IPS-18a (cell line): ENCODE data around the gene CAPNS1.
A peak's percentile ranks its signal among the peaks of the same experiment; 100 is the strongest.

Source experiments
- H3K27ac ChIP-seq: one replicate; pipeline ENCODE4 v1.5.1; 2013; ENCODE audit warnings: low read length
- H3K27me3 ChIP-seq: one replicate; pipeline ENCODE4 v1.6.1; 2013; ENCODE audit warnings: mild to moderate bottlenecking, low read length; ENCODE audit not compliant: control insufficient read depth, insufficient read depth
- H3K36me3 ChIP-seq: one replicate; pipeline ENCODE4 v1.6.1; 2013; ENCODE audit warnings: low read depth, low read length; ENCODE audit not compliant: control insufficient read depth
- H3K4me1 ChIP-seq: one replicate; pipeline ENCODE4 v1.6.1; 2013; ENCODE audit warnings: low read depth, low read length; ENCODE audit not compliant: control insufficient read depth
- H3K4me3 ChIP-seq: one replicate; pipeline ENCODE4 v1.5.1; 2013; ENCODE audit warnings: low read length
- H3K9ac ChIP-seq: one replicate; pipeline ENCODE4 v1.6.1; 2013; ENCODE audit warnings: mild to moderate bottlenecking, low read length, moderate library complexity
- H3K9me3 ChIP-seq: one replicate; pipeline ENCODE4 v1.6.1; 2013; ENCODE audit warnings: low read depth, low read length; ENCODE audit not compliant: control insufficient read depth

CAPNS1 gene

DNA sequence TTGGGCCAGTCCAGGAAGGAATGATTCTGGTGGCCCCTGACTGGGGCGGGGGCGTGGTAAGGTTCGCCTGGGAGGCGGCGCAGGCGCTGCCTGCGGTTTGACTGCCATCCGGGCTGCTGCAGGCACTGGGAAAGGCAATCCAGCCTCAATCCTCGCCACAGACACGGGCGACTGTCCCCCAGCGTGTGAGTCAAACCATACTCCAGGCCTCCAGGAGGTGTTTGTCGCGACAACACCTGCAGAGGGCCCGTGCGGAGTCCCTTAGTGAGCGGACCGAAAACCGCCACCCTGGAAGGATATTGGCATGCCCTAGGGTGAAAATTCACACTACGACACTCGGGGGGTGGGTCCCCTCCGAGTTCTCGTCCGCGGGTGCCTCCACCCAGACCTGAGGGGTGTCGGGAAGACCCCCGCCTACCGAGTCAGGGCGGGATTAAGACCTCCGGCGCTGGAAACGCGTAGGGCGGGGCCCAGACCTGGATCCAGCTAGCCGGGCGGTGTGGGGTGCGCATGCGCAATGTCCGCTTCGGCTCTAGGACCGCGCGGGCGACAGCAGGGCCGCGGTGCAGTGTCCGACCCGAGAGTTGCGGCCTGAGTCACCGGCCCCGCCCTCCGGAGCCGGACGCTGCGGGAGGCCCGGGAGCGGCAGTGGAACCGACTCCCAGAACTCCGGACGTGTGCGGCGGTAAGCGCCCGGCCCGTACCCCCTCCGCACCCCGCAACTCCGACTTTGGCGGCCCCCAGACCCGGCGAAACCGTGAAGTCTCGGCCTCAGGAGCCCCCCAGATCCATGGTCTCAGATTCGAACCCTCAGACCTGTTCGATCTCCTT, at the start of gene CAPNS1:
Gene CAPNS1, plus strand, starts transcription at position 594 of the 831 bp plus-strand sequence. CDS start 946 bp downstream, outside the sequence.
- Histone ChIP-seq H3K4me1 (peaks cover 3% of the 10 kb centered on the region), H3K36me3 (peaks cover 12% of the 10 kb centered on the region), H3K9me3 (no peaks in the 10 kb centered on the region), H3K9ac (peak within 1 kb of the TSS; percentile 90), H3K27ac (peak within 1 kb of the TSS; percentile 86), H3K27me3 (no peaks in the 10 kb centered on the region), H3K4me3 (peak within 1 kb of the TSS; percentile 100)

- Histone ChIP-seq H3K36me3 (peaks cover 87% of the 10 kb centered on the region), H3K9me3 (no peaks in the 10 kb centered on the region), H3K27ac (no peak overlapping the region), H3K4me3 (no peak overlapping the region), H3K9ac (no peak overlapping the region), H3K4me1 (no peaks in the 10 kb centered on the region), H3K27me3 (no peaks in the 10 kb centered on the region)
These were observed 48.8 kb upstream of the CAPNS1 start for GRCh38 chr19:36090910-36091695.

DNA sequence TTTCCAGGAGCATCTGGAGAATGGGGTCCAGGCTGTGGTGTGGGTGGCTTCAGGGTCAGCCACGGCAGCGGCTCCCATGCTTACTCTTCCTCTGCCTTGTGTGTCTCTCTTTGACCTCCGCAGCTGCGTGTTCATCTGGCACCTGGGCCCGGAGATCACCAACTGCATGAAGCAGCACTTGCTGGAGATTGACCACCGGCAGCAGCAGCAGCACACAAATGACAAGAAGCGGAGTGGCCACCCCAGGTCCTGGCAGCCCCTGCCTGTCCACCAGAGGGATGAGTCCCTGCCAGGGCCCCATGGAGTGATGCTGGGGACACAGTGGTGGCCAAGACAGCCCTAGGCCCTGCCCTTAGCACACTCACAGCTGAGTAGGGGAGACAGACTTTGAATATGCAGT, 47.3 kb upstream of the CAPNS1 start:
- H3K4me3 ChIP-seq: no peak overlapping the region
- peaks cover 87% of the 10 kb centered on the region for H3K36me3 ChIP-seq
- no peaks in the 10 kb centered on the region for H3K27me3 ChIP-seq
- no peaks in the 10 kb centered on the region for H3K4me1 ChIP-seq
- H3K27ac ChIP-seq: no peak overlapping the region
- H3K9me3 ChIP-seq: no peaks in the 10 kb centered on the region
- no peak overlapping the region for H3K9ac ChIP-seq

- H3K9me3 ChIP-seq: no peaks in the 10 kb centered on the region
- no peaks in the 10 kb centered on the region for H3K27me3 ChIP-seq
- no peak overlapping the region for H3K27ac ChIP-seq
- H3K4me1 ChIP-seq: no peaks in the 10 kb centered on the region
- H3K36me3 ChIP-seq: peaks cover 82% of the 10 kb centered on the region
- H3K9ac ChIP-seq: no peak overlapping the region
- no peak overlapping the region for H3K4me3 ChIP-seq
These were observed 46.7 kb upstream of the CAPNS1 start for GRCh38 chr19:36093146-36093662.

DNA sequence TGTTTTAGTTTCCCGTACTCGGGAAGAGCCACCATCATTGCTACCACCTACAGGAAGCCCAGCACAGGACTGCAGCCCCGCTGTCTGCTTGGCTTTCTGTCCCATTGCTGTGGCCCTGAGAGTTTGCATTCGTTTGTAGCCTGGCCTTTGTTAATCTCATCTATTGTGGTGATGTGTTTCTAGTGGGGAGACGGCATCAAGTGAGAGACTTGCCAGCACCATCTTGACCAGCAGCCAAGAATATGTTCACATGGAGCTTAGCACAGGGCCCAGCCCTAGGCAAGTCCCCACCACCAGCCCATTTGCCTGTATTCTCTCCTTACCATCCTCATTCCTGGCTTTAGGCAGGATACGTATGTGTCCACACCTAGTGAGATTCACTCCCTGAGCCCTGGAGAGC, 46.2 kb upstream of the CAPNS1 start:
- no peak overlapping the region for H3K9ac ChIP-seq
- no peak overlapping the region for H3K4me3 ChIP-seq
- no peaks in the 10 kb centered on the region for H3K27me3 ChIP-seq
- no peaks in the 10 kb centered on the region for H3K9me3 ChIP-seq
- H3K36me3 ChIP-seq: peaks cover 77% of the 10 kb centered on the region
- no peak overlapping the region for H3K27ac ChIP-seq
- no peaks in the 10 kb centered on the region for H3K4me1 ChIP-seq

GRCh38 chr19:36097036-36097435, 42.8 kb upstream of the CAPNS1 start:
- peaks cover 69% of the 10 kb centered on the region for H3K36me3 ChIP-seq
- no peaks in the 10 kb centered on the region for H3K27me3 ChIP-seq
- no peak overlapping the region for H3K9ac ChIP-seq
- no peak overlapping the region for H3K4me3 ChIP-seq
- H3K9me3 ChIP-seq: no peaks in the 10 kb centered on the region
- no peaks in the 10 kb centered on the region for H3K4me1 ChIP-seq
- no peak overlapping the region for H3K27ac ChIP-seq

- Histone ChIP-seq H3K9me3 (no peaks in the 10 kb centered on the region), H3K4me3 (no peak overlapping the region), H3K27me3 (no peaks in the 10 kb centered on the region), H3K36me3 (peaks cover 69% of the 10 kb centered on the region), H3K9ac (no peak overlapping the region), H3K27ac (no peak overlapping the region), H3K4me1 (no peaks in the 10 kb centered on the region)
These were observed 40.6 kb upstream of the CAPNS1 start for GRCh38 chr19:36099166-36099785.

DNA sequence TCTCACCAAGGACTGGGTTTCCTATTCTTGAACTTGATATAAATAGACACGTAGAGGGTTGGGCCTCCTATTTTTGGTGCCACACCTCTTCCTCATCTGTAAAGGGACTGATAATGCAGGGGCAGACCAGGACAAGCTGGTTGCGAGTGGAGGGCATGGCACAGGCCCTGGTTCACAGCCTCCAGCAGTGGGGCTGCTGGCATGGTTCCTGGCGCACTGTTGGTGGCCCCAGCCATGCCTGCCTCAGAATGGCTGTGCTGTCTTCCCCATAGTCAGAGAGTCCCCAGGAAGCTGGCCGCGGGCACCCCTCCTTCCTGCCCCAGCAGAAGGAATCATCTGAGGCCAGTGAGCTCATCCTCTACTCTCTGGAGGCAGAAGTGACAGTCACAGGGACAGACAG, 39.4 kb upstream of the CAPNS1 start:
- H3K27me3 ChIP-seq: no peaks in the 10 kb centered on the region
- H3K4me3 ChIP-seq: no peak overlapping the region
- H3K4me1 ChIP-seq: no peaks in the 10 kb centered on the region
- no peak overlapping the region for H3K9ac ChIP-seq
- H3K36me3 ChIP-seq: peaks cover 68% of the 10 kb centered on the region
- H3K27ac ChIP-seq: no peak overlapping the region
- H3K9me3 ChIP-seq: no peaks in the 10 kb centered on the region

GRCh38 chr19:36101550-36102327, 38.1 kb upstream of the CAPNS1 start:
- Histone ChIP-seq H3K4me3 (no peak overlapping the region), H3K9me3 (no peaks in the 10 kb centered on the region), H3K4me1 (no peaks in the 10 kb centered on the region), H3K27ac (no peak overlapping the region), H3K36me3 (peaks cover 62% of the 10 kb centered on the region), H3K27me3 (no peaks in the 10 kb centered on the region), H3K9ac (no peak overlapping the region)

DNA sequence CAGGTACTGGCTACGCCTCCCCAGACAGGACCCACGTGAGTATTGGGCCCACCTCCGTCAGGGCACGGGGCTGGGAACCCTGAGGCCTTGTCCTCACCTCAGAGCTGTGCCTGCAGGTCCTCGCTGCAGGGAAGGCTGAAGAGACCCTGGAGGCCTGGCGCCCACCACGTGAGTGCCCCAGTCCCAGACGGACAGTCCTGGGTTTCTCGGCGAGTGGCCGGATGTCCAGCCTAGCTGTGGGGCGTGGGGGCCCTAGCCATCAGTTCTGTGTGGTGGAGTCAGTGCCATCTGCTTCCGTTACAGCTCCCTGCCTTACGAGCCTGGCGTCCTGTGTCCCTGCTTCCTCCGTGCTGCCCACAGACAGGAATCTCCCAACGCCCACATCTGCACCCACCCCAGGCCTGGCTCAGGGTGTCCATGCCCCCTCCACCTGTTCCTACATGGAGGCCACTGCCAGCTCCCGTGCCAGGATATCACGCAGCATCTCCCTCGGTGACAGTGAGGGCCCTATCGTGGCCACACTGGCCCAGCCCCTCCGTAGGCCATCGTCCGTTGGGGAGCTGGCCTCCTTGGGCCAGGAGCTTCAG, 36.7 kb upstream of the CAPNS1 start:
- Histone ChIP-seq H3K9me3 (no peaks in the 10 kb centered on the region), H3K36me3 (peaks cover 54% of the 10 kb centered on the region), H3K4me1 (no peaks in the 10 kb centered on the region), H3K27me3 (no peaks in the 10 kb centered on the region), H3K4me3 (no peak overlapping the region), H3K9ac (no peak overlapping the region), H3K27ac (no peak overlapping the region)
